Common myeloid progenitor, CD34-positive (primary cell): ENCODE measurements around the gene PELI2.

Source experiments
- CTCF ChIA-PET: fragments of 350-600 bp; sonication (Branson Sonifier 250); formaldehyde crosslinking; loops from one replicate; lab custom pipeline; 2021; ENCODE audit warnings: antibody characterized with exemption; lab: Charles Lee
- POLR2A ChIA-PET: fragments of 350-600 bp; sonication (Branson Sonifier 250); formaldehyde crosslinking; loops from one replicate; lab custom pipeline; 2021; ENCODE audit warnings: antibody characterized with exemption; lab: Charles Lee
- DNase-seq, 3 donors: peaks; one replicate each; pipeline versions ENCODE4 v3.0.0 to v3.0.0-alpha.2; 2013
- H3K27ac ChIP-seq, 2 experiments: 1 replicate in 1 of 2; 2 replicates in 1 of 2; pipeline ENCODE4 v1.7.0; 2013; ENCODE audit warnings: inconsistent platforms in 2 of 2, low read length in 2 of 2, mild to moderate bottlenecking in 2 of 2, low read depth in 1 of 2, moderate library complexity in 1 of 2; ENCODE audit not compliant: severe bottlenecking in 2 of 2, insufficient read depth in 1 of 2, poor library complexity in 1 of 2
- H3K27me3 ChIP-seq, 5 experiments: replicated peaks in 2 of 5; 1 replicate in 3 of 5; 2 replicates in 2 of 5; pipeline versions ENCODE4 v1.6.1 to v1.7.0; 2013; ENCODE audit warnings: low read length in 4 of 5, mild to moderate bottlenecking in 2 of 5, moderate library complexity in 2 of 5, inconsistent platforms in 1 of 5; ENCODE audit not compliant: insufficient read depth in 5 of 5, control insufficient read depth in 4 of 5
- H3K36me3 ChIP-seq, 4 experiments: 1 replicate in 2 of 4; 2 replicates in 2 of 4; pipeline versions ENCODE4 v1.6.1 to v1.7.0; 2013; ENCODE audit warnings: low read length in 3 of 4, control low read depth in 1 of 4, mild to moderate bottlenecking in 1 of 4; ENCODE audit not compliant: control insufficient read depth in 4 of 4, insufficient read depth in 4 of 4
- H3K4me1 ChIP-seq, 4 experiments: 1 replicate in 3 of 4; 2 replicates in 1 of 4; pipeline versions ENCODE4 v1.6.1 to v1.7.1; 2013; ENCODE audit warnings: low read length in 3 of 4, mild to moderate bottlenecking in 3 of 4, control low read depth in 1 of 4, inconsistent platforms in 1 of 4, moderate library complexity in 1 of 4; ENCODE audit not compliant: control insufficient read depth in 4 of 4, insufficient read depth in 4 of 4; ENCODE audit errors: control extremely low read depth in 1 of 4
- H3K4me3 ChIP-seq, 7 experiments: 1 replicate in 4 of 7; 2 replicates in 3 of 7; pipeline versions ENCODE4 v1.5.1 to v1.7.0; 2013; ENCODE audit warnings: mild to moderate bottlenecking in 7 of 7, low read length in 6 of 7, moderate library complexity in 6 of 7, inconsistent platforms in 2 of 7, low read depth in 2 of 7, control low read depth in 1 of 7; ENCODE audit not compliant: insufficient read depth in 4 of 7, control insufficient read depth in 1 of 7; ENCODE audit errors: extremely low read depth in 1 of 7
- H3K9me3 ChIP-seq, 5 experiments: 1 replicate in 4 of 5; 2 replicates in 1 of 5; pipeline versions ENCODE4 v1.6.1 to v1.7.1; 2013; ENCODE audit warnings: low read length in 4 of 5, mild to moderate bottlenecking in 2 of 5, inconsistent platforms in 1 of 5, low read depth in 1 of 5, moderate library complexity in 1 of 5; ENCODE audit not compliant: control insufficient read depth in 4 of 5, insufficient read depth in 2 of 5; ENCODE audit errors: control extremely low read depth in 1 of 5
- WGBS: methylation state at CpG from one replicate; pipeline ENCODE4 v1.1.5; 2013; ENCODE audit not compliant: insufficient coverage; 5-methylcytosine and 5-hydroxymethylcytosine counted together

Gene PELI2

DNA sequence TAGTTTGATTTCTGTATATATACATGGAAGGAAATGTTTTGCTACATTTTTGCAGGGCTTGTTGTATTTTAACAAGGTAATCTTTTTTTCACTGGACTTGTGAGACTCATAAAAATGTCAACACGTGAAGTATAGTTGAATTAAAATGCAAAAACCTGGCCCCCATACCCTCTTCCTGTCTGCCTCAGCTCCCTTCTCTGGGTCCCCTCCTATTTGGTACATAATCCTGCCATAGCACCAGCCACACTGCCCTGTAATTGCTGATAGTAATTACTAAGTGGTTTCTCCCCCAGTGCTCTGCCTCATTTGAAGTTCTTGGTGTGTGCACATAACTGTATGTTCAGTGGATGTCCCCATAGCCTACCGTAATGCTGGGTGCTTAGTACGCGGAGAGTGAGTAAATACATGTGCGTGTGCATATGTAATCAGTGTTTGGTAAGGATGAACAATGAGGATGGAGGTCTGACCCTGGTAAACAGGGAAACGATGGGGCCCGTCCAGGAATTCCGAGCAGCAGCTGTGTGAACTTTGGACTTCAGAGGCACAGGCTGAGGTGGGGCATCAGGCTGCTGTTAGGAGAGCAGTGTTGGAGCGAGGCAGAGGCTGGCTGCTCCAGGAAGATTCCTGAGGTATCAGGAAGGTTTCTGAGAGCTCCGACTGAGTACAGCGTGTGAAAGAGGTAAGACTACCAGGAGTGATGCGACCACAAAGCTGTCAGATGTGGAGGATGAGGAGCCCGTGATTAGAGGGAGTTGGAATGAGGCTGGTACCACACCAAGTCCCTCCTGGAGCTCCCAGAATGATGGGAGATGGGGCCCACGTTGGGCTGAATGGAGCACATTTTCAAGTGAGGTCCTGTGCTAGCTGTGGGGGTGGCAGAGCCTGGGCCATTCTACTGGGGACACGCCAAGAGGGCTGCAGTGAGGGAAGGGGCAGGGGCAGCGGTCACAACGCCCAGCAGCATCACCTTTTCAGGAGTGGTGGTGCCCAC is 106.8 kb downstream of the PELI2 start:
- 95% methylated on average over 15 of the region's 17 CpGs for WGBS
- ChIA-PET POLR2A (interaction anchor here (1.1 kb wide), 1 partner anchor 11 kb away, joined by 4 read pairs; no protein-coding TSS in a partner anchor), CTCF (interaction anchor here (0.8 to 1.9 kb wide), 6 partner anchors 12 to 491 kb away, joined by 3 to 12 read pairs (median 3); partner anchors contain the start of gene PELI2)
- Histone ChIP-seq H3K9me3 (peaks cover 0 to 5% (median 0%) of the 10 kb centered on the region in 5 experiments), H3K27ac (no peak overlapping the region), H3K4me3 (no peak overlapping the region), H3K27me3 (no peaks in the 10 kb centered on the region), H3K4me1 (peaks cover 3 to 30% (median 14%) of the 10 kb centered on the region in 4 experiments), H3K36me3 (peaks cover 0 to 4% (median 3%) of the 10 kb centered on the region in 4 experiments)
- no peak for DNase-seq

GRCh38 chr14:56235388-56235787 is 117.2 kb downstream of the PELI2 start:
- Histone ChIP-seq H3K27me3 (no peaks in the 10 kb centered on the region), H3K27ac (no peak overlapping the region), H3K4me3 (no peak overlapping the region), H3K9me3 (no peaks in the 10 kb centered on the region), H3K4me1 (peaks cover 3 to 14% (median 10%) of the 10 kb centered on the region in 4 experiments), H3K36me3 (peaks cover 0 to 4% (median 0%) of the 10 kb centered on the region in 4 experiments)
- CTCF ChIA-PET, result interaction anchor here (1.1 to 1.3 kb wide), 2 partner anchors 105 to 504 kb away, joined by 3 to 4 read pairs; no protein-coding TSS in a partner anchor
- WGBS, result 100% methylated on average over 2 of the region's 4 CpGs
- no peak for DNase-seq
- POLR2A ChIA-PET, result interaction anchor here (1.3 kb wide), 1 partner anchor 11 kb away, joined by 4 read pairs; no protein-coding TSS in a partner anchor

GRCh38 chr14:56237398-56237797 is 119.2 kb downstream of the PELI2 start:
- ChIA-PET POLR2A (no interaction called here), CTCF (interaction anchor here (0.7 to 1.5 kb wide), 3 partner anchors 13 to 22 kb away, joined by 3 read pairs; no protein-coding TSS in a partner anchor)
- H3K27ac ChIP-seq, result no peak overlapping the region
- peak in 2 of 3 donors; percentile 39 to 45 for DNase-seq
- peaks cover 0 to 6% (median under 1%) of the 10 kb centered on the region in 4 experiments for H3K36me3 ChIP-seq
- peaks cover 3 to 14% (median 10%) of the 10 kb centered on the region in 4 experiments for H3K4me1 ChIP-seq
- WGBS, result 0% methylated on average over 1 of the region's 2 CpGs
- no peaks in the 10 kb centered on the region for H3K9me3 ChIP-seq
- H3K27me3 ChIP-seq, result no peaks in the 10 kb centered on the region
- H3K4me3 ChIP-seq, result no peak overlapping the region

- no peaks in the 10 kb centered on the region for H3K9me3 ChIP-seq
- H3K4me3 ChIP-seq, result no peak overlapping the region
- H3K4me1 ChIP-seq, result peaks cover 3 to 16% (median 10%) of the 10 kb centered on the region in 4 experiments
- CTCF ChIA-PET, result no interaction called here
- DNase-seq, result no peak
- peaks cover 0 to 6% (median 3%) of the 10 kb centered on the region in 4 experiments for H3K36me3 ChIP-seq
- 100% methylated on average over 3 of the region's 6 CpGs for WGBS
- H3K27ac ChIP-seq, result no peak overlapping the region
- no peaks in the 10 kb centered on the region for H3K27me3 ChIP-seq
- POLR2A ChIA-PET, result no interaction called here
Measured at GRCh38 chr14:56241461-56241860, 123.2 kb downstream of the PELI2 start.

DNA sequence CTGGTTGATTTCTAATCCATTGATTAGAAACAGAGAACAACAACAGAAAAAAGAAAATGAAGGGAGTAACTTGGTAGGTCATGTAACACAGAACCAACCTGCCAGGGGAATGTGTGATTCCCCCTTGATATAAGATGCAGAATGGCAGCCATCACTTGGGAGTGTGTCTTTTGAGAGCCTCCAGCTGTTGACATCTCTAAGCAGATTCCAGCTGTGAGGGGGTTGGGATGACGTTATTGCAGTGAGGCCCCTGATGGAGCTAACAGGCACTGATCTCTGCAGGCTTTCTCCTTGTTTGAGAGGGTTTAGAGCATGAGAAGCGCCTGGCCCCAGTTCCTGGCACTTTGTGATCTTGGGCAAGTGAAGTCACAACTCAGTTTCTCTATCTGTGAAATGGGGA is 124.9 kb downstream of the PELI2 start:
- no peaks in the 10 kb centered on the region for H3K9me3 ChIP-seq
- H3K27me3 ChIP-seq, result no peaks in the 10 kb centered on the region
- H3K27ac ChIP-seq, result no peak overlapping the region
- peaks cover 0 to 6% (median 3%) of the 10 kb centered on the region in 4 experiments for H3K36me3 ChIP-seq
- CTCF ChIA-PET, result interaction anchor here (0.7 to 1.3 kb wide), 3 partner anchors 27 to 231 kb away, joined by 3 read pairs; no protein-coding TSS in a partner anchor
- POLR2A ChIA-PET, result no interaction called here
- H3K4me3 ChIP-seq, result no peak overlapping the region
- DNase-seq, result no peak
- no CpG with 5 or more reads among the region's 2 CpGs for WGBS
- H3K4me1 ChIP-seq, result peaks cover 0 to 5% (median 0%) of the 10 kb centered on the region in 4 experiments

DNA sequence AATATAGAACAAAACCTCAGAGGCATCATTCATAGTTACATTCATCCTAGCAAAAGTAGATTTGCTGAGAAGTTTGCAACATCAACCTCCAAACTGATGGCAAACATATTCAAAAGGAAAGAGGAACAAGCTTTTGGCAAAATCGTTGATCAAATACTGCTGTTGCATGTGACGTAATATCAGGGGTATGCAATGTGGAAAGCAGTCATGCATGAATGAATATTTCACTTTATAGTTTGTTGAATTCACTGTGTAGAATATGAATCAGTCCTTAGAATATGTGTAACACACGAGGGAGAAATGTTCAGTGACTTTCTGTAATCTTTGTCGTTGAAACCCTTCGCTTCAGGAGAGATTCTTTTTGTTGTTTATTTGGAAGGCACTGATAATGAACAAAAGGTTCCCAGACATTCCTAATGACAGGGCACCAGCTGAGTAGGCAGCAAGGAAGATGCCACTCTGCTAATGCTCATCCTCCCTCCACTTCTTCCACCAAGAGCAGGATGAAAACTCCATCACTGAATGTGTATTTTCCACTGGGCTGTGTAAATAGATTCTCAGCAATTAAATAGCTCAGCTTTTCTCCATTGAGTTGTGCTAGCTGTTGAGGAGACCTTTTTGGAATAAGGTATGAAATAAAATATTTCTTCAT is 126.1 kb downstream of the PELI2 start:
- CTCF ChIA-PET, result interaction anchor here (1.0 kb wide), 1 partner anchor 98 kb away, joined by 3 read pairs; no protein-coding TSS in a partner anchor
- Histone ChIP-seq H3K27me3 (no peaks in the 10 kb centered on the region), H3K4me3 (no peak overlapping the region), H3K9me3 (no peaks in the 10 kb centered on the region), H3K27ac (no peak overlapping the region), H3K4me1 (peaks cover 0 to 5% (median 0%) of the 10 kb centered on the region in 4 experiments), H3K36me3 (peaks cover 0 to 8% (median 3%) of the 10 kb centered on the region in 4 experiments)
- POLR2A ChIA-PET, result no interaction called here
- peak in 2 of 3 donors; percentile 56 to 68 for DNase-seq
- 55% methylated on average over 4 of the region's 5 CpGs for WGBS
